Measurements from ENCODE around the gene EPHB2.

The EPHB2 gene

GRCh38 chr1:22824466-22824865, 113.8 kb downstream of the EPHB2 start:
- no peak for DNase-seq

- DNase-seq: no peak
Measured at GRCh38 chr1:22824975-22825374, 114.3 kb downstream of the EPHB2 start.

- no peak for DNase-seq
Measured at GRCh38 chr1:22825486-22826189, 115.0 kb downstream of the EPHB2 start.

- no peak for DNase-seq
Measured at GRCh38 chr1:22826604-22827580, 116.3 kb downstream of the EPHB2 start.

- no peak for DNase-seq
Measured at GRCh38 chr1:22827666-22828483, 117.2 kb downstream of the EPHB2 start.

- DNase-seq: peak; percentile 55
Measured at GRCh38 chr1:22828484-22829308, 118.1 kb downstream of the EPHB2 start.

GRCh38 chr1:22829309-22829989, 118.8 kb downstream of the EPHB2 start:
- DNase-seq: no peak

GRCh38 chr1:22830041-22830566, 119.5 kb downstream of the EPHB2 start:
- no peak for DNase-seq

- DNase-seq: peak; percentile 52
Measured at GRCh38 chr1:22830757-22831340, 120.2 kb downstream of the EPHB2 start.

- DNase-seq: peak; percentile 93
Measured at GRCh38 chr1:22831729-22832413, 121.2 kb downstream of the EPHB2 start.

- DNase-seq: no peak
Measured at GRCh38 chr1:22832414-22832786, 121.8 kb downstream of the EPHB2 start.

- DNase-seq: no peak
Measured at GRCh38 chr1:22833699-22834098, 123.1 kb downstream of the EPHB2 start.

GRCh38 chr1:22834420-22834819, 123.8 kb downstream of the EPHB2 start:
- DNase-seq: peak; percentile 61

GRCh38 chr1:22835636-22836319, 125.1 kb downstream of the EPHB2 start:
- DNase-seq: no peak

- no peak for DNase-seq
Measured at GRCh38 chr1:22836850-22837249, 126.2 kb downstream of the EPHB2 start.

GRCh38 chr1:22837332-22837731, 126.7 kb downstream of the EPHB2 start:
- no peak for DNase-seq

GRCh38 chr1:22838965-22839364, 128.3 kb downstream of the EPHB2 start:
- no peak for DNase-seq

- no peak for DNase-seq
Measured at GRCh38 chr1:22839806-22840205, 129.2 kb downstream of the EPHB2 start.

- DNase-seq: no peak
Measured at GRCh38 chr1:22841142-22841541, 130.5 kb downstream of the EPHB2 start.

- DNase-seq: no peak
Measured at GRCh38 chr1:22841860-22842281, 131.2 kb downstream of the EPHB2 start.

Data from inflammatory macrophage treated with lipopolysaccharide for 4 hours (primary cell).